H9 (cell line): ENCODE results near the gene CDK5. TPM values are rescaled to one million over a fixed set of nuclear protein-coding genes. Genes with fewer than 3 reads are reported as not detected.

Experiments used
- DNase-seq: peaks from one replicate; pipeline ENCODE4 v3.0.0-alpha.2; 2017
- H2AFZ ChIP-seq: one replicate; pipeline ENCODE4 v1.6.1; 2013; ENCODE audit warnings: mild to moderate bottlenecking, low read length, control low read depth, moderate library complexity
- H2AK5ac ChIP-seq: 2 replicates; pipeline ENCODE4 v1.6.1; 2013; ENCODE audit warnings: low read length, control low read depth, mixed read lengths; ENCODE audit not compliant: insufficient read length
- H2BK120ac ChIP-seq: one replicate; pipeline ENCODE4 v1.6.1; 2013; ENCODE audit warnings: low read depth, mild to moderate bottlenecking, low read length, control low read depth, inconsistent platforms; ENCODE audit not compliant: poor library complexity, severe bottlenecking
- H2BK12ac ChIP-seq: 2 replicates; pipeline ENCODE4 v1.6.1; 2013; ENCODE audit warnings: low read length, control low read depth, mixed read lengths, low read depth; ENCODE audit not compliant: insufficient read length
- H2BK15ac ChIP-seq: 2 replicates; pipeline ENCODE4 v1.6.1; 2013; ENCODE audit warnings: low read depth, low read length, control low read depth
- H2BK20ac ChIP-seq: one replicate; pipeline ENCODE4 v1.6.1; 2013; ENCODE audit warnings: low read depth, mild to moderate bottlenecking, low read length, control low read depth, inconsistent platforms; ENCODE audit not compliant: poor library complexity, severe bottlenecking
- H2BK5ac ChIP-seq: 2 replicates; pipeline ENCODE4 v1.6.1; 2013; ENCODE audit warnings: low read length, control low read depth, mixed read lengths; ENCODE audit not compliant: insufficient read length
- H3K14ac ChIP-seq: 2 replicates; pipeline ENCODE4 v1.6.1; 2013; ENCODE audit warnings: low read length, control low read depth; ENCODE audit not compliant: insufficient read depth
- H3K18ac ChIP-seq: 2 replicates; pipeline ENCODE4 v1.6.1; 2013; ENCODE audit warnings: low read depth, mild to moderate bottlenecking, mixed read lengths, low read length, control low read depth; ENCODE audit not compliant: insufficient read length
- H3K23ac ChIP-seq: 2 replicates; pipeline ENCODE4 v1.6.1; 2013; ENCODE audit warnings: low read length, control low read depth, mixed read lengths, low read depth; ENCODE audit not compliant: insufficient read length
- H3K23me2 ChIP-seq: 2 replicates; pipeline ENCODE4 v1.6.1; 2013; ENCODE audit warnings: low read depth, mild to moderate bottlenecking, mixed read lengths, low read length, control low read depth; ENCODE audit not compliant: insufficient read length, poor library complexity, severe bottlenecking
- H3K27ac ChIP-seq: 2 replicates; pipeline ENCODE4 v1.5.1; 2013; ENCODE audit warnings: low read length, control low read depth, mixed read lengths, low read depth; ENCODE audit not compliant: insufficient read length
- H3K27me3 ChIP-seq: 2 replicates; pipeline ENCODE4 v1.6.1; 2013; ENCODE audit warnings: low read length, control low read depth, inconsistent platforms; ENCODE audit not compliant: insufficient read depth
- H3K4ac ChIP-seq: 2 replicates; pipeline ENCODE4 v1.6.1; 2013; ENCODE audit warnings: low read depth, mild to moderate bottlenecking, control low read depth, inconsistent platforms, low read length, moderate library complexity
- H3K4me1 ChIP-seq: 2 replicates; pipeline ENCODE4 v1.6.1; 2013; ENCODE audit warnings: low read length, control low read depth, inconsistent platforms; ENCODE audit not compliant: insufficient read depth
- H3K4me2 ChIP-seq: 2 replicates; pipeline ENCODE4 v1.6.1; 2013; ENCODE audit warnings: low read length, control low read depth, mixed read lengths; ENCODE audit not compliant: insufficient read length, insufficient read depth
- H3K56ac ChIP-seq: 2 replicates; pipeline ENCODE4 v1.6.1; 2013; ENCODE audit warnings: low read depth, mild to moderate bottlenecking, mixed read lengths, low read length, control low read depth; ENCODE audit not compliant: insufficient read length
- H3K79me1 ChIP-seq: 2 replicates; pipeline ENCODE4 v1.6.1; 2013; ENCODE audit warnings: low read depth, mild to moderate bottlenecking, moderate library complexity, low read length, control low read depth, inconsistent platforms; ENCODE audit not compliant: insufficient read depth, poor library complexity, severe bottlenecking
- H3K79me2 ChIP-seq: 2 replicates; pipeline ENCODE4 v1.6.1; 2013; ENCODE audit warnings: low read length, control low read depth, inconsistent platforms; ENCODE audit not compliant: insufficient read depth
- H3K9ac ChIP-seq: 2 replicates; pipeline ENCODE4 v1.6.1; 2013; ENCODE audit warnings: low read length, control low read depth, mixed read lengths; ENCODE audit not compliant: insufficient read length; ENCODE audit errors: extremely low read depth
- H3K9me3 ChIP-seq: one replicate; pipeline ENCODE4 v1.6.1; 2013; ENCODE audit warnings: low read depth, low read length, inconsistent platforms; ENCODE audit not compliant: control insufficient read depth
- H3T11ph ChIP-seq: one replicate; pipeline ENCODE4 v1.6.1; 2013; ENCODE audit warnings: mild to moderate bottlenecking, low read length, control low read depth, inconsistent platforms
- H4K20me1 ChIP-seq: one replicate; pipeline ENCODE4 v1.6.1; 2013; ENCODE audit not compliant: control insufficient read depth, insufficient read length, insufficient read depth
- H4K5ac ChIP-seq: 2 replicates; pipeline ENCODE4 v1.6.1; 2013; ENCODE audit warnings: low read depth, mild to moderate bottlenecking, mixed read lengths, low read length, control low read depth; ENCODE audit not compliant: insufficient read length
- H4K8ac ChIP-seq: replicated peaks from 2 replicates; pipeline ENCODE4 v1.6.1; 2013; ENCODE audit warnings: low read length, control low read depth, mixed read lengths, low read depth; ENCODE audit not compliant: insufficient read length
- H4K91ac ChIP-seq: 2 replicates; pipeline ENCODE4 v1.6.1; 2013; ENCODE audit warnings: low read depth, mild to moderate bottlenecking, moderate library complexity, mixed read lengths, low read length, control low read depth; ENCODE audit not compliant: insufficient read length
- H3K27ac Mint-ChIP-seq, 3 experiments: 2 replicates in 2 of 3; 3 replicates in 1 of 3; pipeline ENCODE4 v1.8.0; 2020 to 2021; ENCODE audit warnings: mixed read lengths in 3 of 3, mild to moderate bottlenecking in 1 of 3, moderate library complexity in 1 of 3
- H3K27me3 Mint-ChIP-seq: 2 replicates; pipeline ENCODE4 v1.8.0; 2021; ENCODE audit warnings: low read depth, mild to moderate bottlenecking, moderate library complexity, mixed read lengths
- H3K36me3 Mint-ChIP-seq, 3 experiments: 2 replicates in 2 of 3; 3 replicates in 1 of 3; pipeline ENCODE4 v1.8.0; 2020 to 2021; ENCODE audit warnings: low read depth in 3 of 3, mixed read lengths in 3 of 3; ENCODE audit not compliant: insufficient read depth in 1 of 3
- H3K4me1 Mint-ChIP-seq, 2 experiments: 2 replicates each; pipeline ENCODE4 v1.8.0; 2020; ENCODE audit warnings: mixed read lengths in 2 of 2
- H3K4me3 Mint-ChIP-seq, 2 experiments: 2 replicates in 1 of 2; 3 replicates in 1 of 2; pipeline ENCODE4 v1.8.0; 2020 to 2021; ENCODE audit warnings: mild to moderate bottlenecking in 2 of 2, mixed read lengths in 2 of 2, moderate library complexity in 1 of 2
- H3K9me3 Mint-ChIP-seq, 2 experiments: 2 replicates in 1 of 2; 3 replicates in 1 of 2; pipeline ENCODE4 v1.8.0; 2020; ENCODE audit warnings: mild to moderate bottlenecking in 2 of 2, mixed read lengths in 2 of 2, moderate library complexity in 1 of 2
- CTCF ChIP-seq: fragments of 200-600 bp; sonication (generic); conservative IDR thresholded peaks from 3 replicates; pipeline ENCODE4 v1.8.0; 2021; ENCODE audit warnings: antibody characterized with exemption, mild to moderate bottlenecking
- WGBS: extraction: QIAGEN DNeasy Blood & Tissue Kit; methylation state at CpG from one replicate; pipeline ENCODE4 v1.1.7; 2013; ENCODE audit warnings: missing lambda C conversion rate, low lambda C conversion rate, mixed read lengths; ENCODE audit not compliant: insufficient read length; ENCODE audit errors: extremely low coverage; 5-methylcytosine and 5-hydroxymethylcytosine counted together
- total RNA-seq: library from RNA; stranded (reverse); gene quantifications from 2 replicates; pipeline ENCODE4 v1.2.1, GENCODE V29; 2021

CDK5 gene
- total RNA-seq, 1 experiment from 2014 or later: 19.9 TPM

DNA sequence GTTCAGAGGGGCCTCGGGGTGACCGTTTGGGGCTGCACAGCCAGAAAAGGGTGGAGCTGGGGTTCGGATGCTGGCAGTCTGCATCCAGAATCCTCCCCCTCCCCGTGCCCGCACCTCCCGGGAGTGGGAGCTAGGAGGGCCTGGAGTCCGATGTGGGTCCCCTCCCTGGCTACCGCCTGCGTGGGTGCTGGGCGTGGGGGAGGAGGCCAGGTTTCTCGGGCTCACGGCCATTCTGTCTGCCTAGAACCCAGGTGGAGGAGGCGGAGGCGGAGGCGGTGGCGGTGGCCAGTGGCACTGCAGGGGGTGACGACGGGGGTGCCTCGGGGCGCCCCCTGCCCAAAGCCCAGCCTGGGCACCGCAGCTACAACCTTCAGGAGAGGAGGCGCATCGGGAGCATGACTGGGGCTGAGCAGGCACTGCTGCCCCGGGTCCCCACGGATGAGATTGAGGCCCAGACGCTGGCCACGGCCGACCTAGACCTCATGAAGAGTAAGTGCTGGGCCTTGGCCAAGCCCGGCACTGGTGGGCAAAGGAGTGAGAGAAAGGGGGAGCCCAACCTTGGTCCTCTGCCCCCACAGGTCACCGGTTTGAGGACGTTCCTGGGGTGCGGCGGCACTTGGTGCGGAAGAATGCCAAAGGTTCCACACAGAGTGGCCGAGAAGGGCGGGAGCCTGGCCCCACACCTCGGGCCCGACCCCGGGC lies 8.7 kb upstream of the CDK5 start:
- H3K4me1 ChIP-seq: no peaks in the 10 kb centered on the region; the same call in 1 of the 2 replicates
- no peak overlapping the region for H2AK5ac ChIP-seq
- H3K9me3 ChIP-seq: no peaks in the 10 kb centered on the region
- H2BK5ac ChIP-seq: no peak overlapping the region
- Mint-ChIP-seq H3K27me3 (no peaks in the 10 kb centered on the region), H3K4me3 (no peak overlapping the region), H3K27ac (no peak overlapping the region), H3K4me1 (peaks cover 22 to 24% of the 10 kb centered on the region in 2 experiments), H3K9me3 (no peaks in the 10 kb centered on the region; a peak in 2 of 5 replicates), H3K36me3 (peaks cover 36 to 62% (median 57%) of the 10 kb centered on the region in 3 experiments; a peak in 6 of 7 replicates)
- no peak overlapping the region for H3K56ac ChIP-seq
- H3K9ac ChIP-seq: no peak overlapping the region
- no peak overlapping the region for H4K5ac ChIP-seq
- H4K91ac ChIP-seq: no peak overlapping the region
- H3K23ac ChIP-seq: no peak overlapping the region
- H2BK120ac ChIP-seq: no peak overlapping the region
- WGBS: no CpG with 5 or more reads among the region's 39 CpGs
- no peak for DNase-seq
- no peak overlapping the region for H3K27ac ChIP-seq
- TF ChIP-seq CTCF: no peak
- H3K4me2 ChIP-seq: no peak overlapping the region
- H3K27me3 ChIP-seq: no peaks in the 10 kb centered on the region
- no peak overlapping the region for H2BK20ac ChIP-seq
- H2BK12ac ChIP-seq: no peak overlapping the region
- H2AFZ ChIP-seq: no peak overlapping the region
- H3K23me2 ChIP-seq: peaks cover 12% of the 10 kb centered on the region
- no peak overlapping the region for H2BK15ac ChIP-seq
- H3K4ac ChIP-seq: no peak overlapping the region
- H4K8ac ChIP-seq: no peak overlapping the region
- no peaks in the 10 kb centered on the region for H4K20me1 ChIP-seq
- no peak overlapping the region for H3T11ph ChIP-seq
- no peak overlapping the region for H3K14ac ChIP-seq
- H3K79me2 ChIP-seq: no peaks in the 10 kb centered on the region
- no peaks in the 10 kb centered on the region for H3K79me1 ChIP-seq
- H3K18ac ChIP-seq: no peak overlapping the region
